RWPE1 (cell line): ENCODE results near the gene TWSG1.
A peak's percentile ranks its signal among the peaks of the same experiment; 100 is the strongest.

ENCODE experiments used
- CTCF ChIA-PET: fragments of 350-600 bp; sonication (Branson Sonifier 250); formaldehyde crosslinking; extraction: SDS; loops from one replicate; lab custom pipeline; 2021; lab: Yijun Ruan, JAX
- POLR2A ChIA-PET: fragments of 400-600 bp; formaldehyde crosslinking; extraction: SDS; loops from one replicate; lab custom pipeline; 2020; ENCODE audit warnings: antibody characterized with exemption; ENCODE audit not compliant: low non-redundant PET; lab: Yijun Ruan, JAX
- DNase-seq: peaks from one replicate; pipeline ENCODE4 v3.0.0; 2012; ENCODE audit warnings: low spot score
- H3K27ac ChIP-seq: fragments of 450-650 bp; 2 replicates; pipeline ENCODE4 v1.5.1; 2017
- TF ChIP-seq, protein P1 (sequence below): fragments of 450-650 bp; conservative IDR thresholded peaks from 2 replicates; pipeline ENCODE4 v1.5.1; 2017; ENCODE audit warnings: low read depth, mild to moderate bottlenecking

Gene TWSG1

DNA sequence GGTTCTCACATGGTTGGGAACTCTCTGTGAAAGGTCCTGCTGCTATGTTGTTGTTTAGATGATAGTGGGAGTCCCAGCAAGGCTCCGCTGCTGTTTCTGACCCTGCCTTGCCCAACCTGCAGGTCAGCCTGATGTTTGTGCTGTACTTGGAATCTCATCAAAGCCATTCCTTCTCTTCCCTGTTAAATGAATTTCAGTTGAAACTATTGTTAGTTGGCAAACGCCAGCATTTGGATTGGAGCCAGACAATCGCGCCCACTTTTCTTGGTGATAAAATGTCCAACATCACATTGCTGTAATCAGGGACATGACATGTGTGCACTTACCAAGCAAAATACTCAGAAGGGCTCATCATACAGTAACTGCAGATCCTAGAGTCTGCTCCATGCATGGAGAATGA is 12.8 kb upstream of the TWSG1 start:
- ChIA-PET CTCF (interaction anchor here (0.5 kb wide), 2 partner anchors 102 to 193 kb away, joined by 4 to 5 read pairs; no protein-coding TSS in a partner anchor), POLR2A (no interaction called here)
- TF ChIP-seq, protein P1, sequence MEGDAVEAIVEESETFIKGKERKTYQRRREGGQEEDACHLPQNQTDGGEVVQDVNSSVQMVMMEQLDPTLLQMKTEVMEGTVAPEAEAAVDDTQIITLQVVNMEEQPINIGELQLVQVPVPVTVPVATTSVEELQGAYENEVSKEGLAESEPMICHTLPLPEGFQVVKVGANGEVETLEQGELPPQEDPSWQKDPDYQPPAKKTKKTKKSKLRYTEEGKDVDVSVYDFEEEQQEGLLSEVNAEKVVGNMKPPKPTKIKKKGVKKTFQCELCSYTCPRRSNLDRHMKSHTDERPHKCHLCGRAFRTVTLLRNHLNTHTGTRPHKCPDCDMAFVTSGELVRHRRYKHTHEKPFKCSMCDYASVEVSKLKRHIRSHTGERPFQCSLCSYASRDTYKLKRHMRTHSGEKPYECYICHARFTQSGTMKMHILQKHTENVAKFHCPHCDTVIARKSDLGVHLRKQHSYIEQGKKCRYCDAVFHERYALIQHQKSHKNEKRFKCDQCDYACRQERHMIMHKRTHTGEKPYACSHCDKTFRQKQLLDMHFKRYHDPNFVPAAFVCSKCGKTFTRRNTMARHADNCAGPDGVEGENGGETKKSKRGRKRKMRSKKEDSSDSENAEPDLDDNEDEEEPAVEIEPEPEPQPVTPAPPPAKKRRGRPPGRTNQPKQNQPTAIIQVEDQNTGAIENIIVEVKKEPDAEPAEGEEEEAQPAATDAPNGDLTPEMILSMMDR: no peak
- H3K27ac ChIP-seq: no peak overlapping the region
- no peak for DNase-seq

DNA sequence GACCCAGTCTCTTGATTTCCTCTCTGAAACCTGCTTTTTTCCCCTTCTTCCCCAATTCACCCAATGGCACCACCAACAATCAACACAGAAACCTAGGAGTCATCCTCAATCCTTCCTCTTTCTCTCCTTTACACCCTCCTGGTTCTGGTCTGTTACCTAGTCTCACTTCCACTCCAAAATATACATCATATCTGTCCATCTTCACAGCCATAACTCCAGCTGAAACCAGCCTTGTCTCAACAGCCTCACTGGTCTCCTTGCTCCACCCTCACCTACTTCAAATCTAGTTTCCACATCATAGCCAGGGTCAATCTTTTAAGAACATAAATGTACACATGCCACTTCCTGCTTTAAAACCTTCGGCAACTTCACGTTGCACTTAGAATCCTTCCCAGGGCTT is 11.8 kb upstream of the TWSG1 start:
- POLR2A ChIA-PET: no interaction called here
- CTCF ChIA-PET: no interaction called here
- H3K27ac ChIP-seq: no peak overlapping the region
- no peak for DNase-seq
- TF ChIP-seq, protein P1: no peak

DNA sequence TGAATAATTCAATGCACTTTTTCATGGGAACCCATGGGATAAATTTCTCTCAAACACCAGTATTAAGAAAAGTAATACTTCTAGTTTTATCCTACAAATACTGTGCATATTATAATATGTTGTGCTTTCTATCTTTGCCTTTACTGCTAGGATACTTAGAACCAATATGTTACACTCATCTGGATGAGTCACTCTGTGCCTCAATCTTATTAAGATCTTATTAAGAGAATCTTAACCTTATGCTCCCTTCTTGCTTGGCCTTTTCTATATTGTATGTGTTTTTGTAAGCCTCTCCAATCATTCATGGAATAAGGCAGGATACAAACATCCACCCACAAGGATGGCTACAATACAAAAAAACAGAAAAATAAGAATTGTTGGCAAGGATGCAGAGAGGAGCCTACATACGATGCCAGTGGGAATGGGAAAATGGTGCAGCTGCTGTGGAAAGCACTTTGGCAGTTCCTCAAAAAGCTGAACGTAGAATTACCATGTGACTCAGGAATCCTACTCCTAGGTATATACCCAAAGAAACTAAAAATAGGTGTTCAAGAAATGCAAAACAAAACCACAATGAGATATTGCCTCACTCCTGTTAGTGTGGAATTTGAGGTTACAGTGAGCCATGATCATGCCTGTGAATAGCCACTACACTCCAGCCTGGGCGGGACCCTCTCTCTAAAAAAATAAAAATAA is 10.7 kb upstream of the TWSG1 start:
- TF ChIP-seq, protein P1: no peak
- DNase-seq: no peak

DNA sequence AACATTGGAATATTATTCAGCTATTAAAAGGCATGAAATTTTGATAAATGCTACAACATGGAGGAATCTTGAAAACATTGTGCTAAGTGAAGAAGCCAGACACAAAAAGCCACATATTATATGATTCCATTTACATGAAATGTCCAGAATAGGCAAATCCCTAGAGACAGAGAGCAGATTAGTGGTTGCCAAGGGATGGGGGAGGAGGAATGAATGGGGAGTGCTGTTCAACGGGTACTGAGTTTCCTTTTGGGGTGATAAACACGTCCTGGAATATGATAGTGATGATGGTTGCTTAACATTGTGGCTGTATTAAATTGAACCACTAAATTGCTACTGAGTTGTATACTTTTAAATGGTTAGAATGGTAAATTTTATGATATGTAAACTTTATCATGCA is 8.9 kb upstream of the TWSG1 start:
- CTCF ChIA-PET: interaction anchor here (0.7 kb wide), 1 partner anchor 349 kb away, joined by 3 read pairs; no protein-coding TSS in a partner anchor
- TF ChIP-seq, protein P1: no peak
- no peak overlapping the region for H3K27ac ChIP-seq
- DNase-seq: no peak
- POLR2A ChIA-PET: no interaction called here

More for the DNA sequence above, 10.7 kb upstream of the TWSG1 start:
- CTCF ChIA-PET: no interaction called here
- H3K27ac ChIP-seq: peak overlapping the region; percentile 42; the same call in 1 of the 2 replicates
- POLR2A ChIA-PET: no interaction called here

DNA sequence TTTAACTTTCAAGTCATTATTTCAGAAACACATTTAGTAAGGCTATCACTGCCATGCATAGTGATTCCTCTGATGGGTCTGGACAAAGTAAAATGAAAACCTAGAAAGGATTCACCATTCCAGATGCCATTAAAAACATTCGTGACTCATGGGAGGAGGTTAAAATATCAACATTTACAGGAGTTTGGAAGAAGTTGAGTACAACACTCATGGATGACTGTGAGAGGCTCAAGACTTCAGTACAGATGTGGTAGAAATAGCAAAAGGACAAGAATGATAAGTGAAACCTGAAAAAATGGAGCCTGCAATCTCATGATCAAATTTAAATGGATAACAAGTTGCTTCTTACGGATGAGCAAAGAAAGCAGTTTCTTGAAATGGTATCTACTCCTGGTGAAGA is 5.8 kb upstream of the TWSG1 start:
- POLR2A ChIA-PET: no interaction called here
- no peak overlapping the region for H3K27ac ChIP-seq
- no peak for DNase-seq
- CTCF ChIA-PET: no interaction called here
- TF ChIP-seq, protein P1: no peak

DNA sequence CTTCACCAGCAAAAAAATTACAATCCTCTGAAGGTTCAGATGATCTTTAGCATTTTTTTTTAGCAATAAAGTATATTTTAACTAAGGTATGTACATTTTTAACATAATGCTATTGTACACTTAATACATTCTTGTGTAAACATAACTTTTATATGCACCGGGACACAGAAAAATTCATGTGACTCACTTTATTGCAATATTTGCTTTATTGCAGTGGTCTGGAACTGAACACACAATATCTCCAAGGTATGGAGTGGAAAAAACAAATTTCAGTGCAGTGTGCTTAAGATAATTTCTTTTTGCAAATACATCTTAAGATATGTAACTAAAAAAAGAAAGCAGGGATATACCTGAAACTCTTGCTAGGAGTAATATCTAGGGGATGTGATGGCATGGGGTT is 5.1 kb upstream of the TWSG1 start:
- TF ChIP-seq, protein P1: no peak
- no peak for DNase-seq
- ChIA-PET CTCF (no interaction called here), POLR2A (no interaction called here)
- no peak overlapping the region for H3K27ac ChIP-seq
